Activated CD4-positive, CD25-positive, alpha-beta regulatory T cell (primary cell): ENCODE measurements around the gene KAZN.

Experiments used
- DNase-seq, 4 experiments: peaks; one replicate each; lab custom pipeline; 2025; lab: John Stamatoyannopoulos, UW

Gene KAZN

GRCh38 chr1:14887044-14887566, 288.6 kb downstream of the KAZN start:
- DNase-seq, result no peak

- no peak for DNase-seq
These were observed 289.4 kb downstream of the KAZN start for GRCh38 chr1:14887764-14888350.

DNA sequence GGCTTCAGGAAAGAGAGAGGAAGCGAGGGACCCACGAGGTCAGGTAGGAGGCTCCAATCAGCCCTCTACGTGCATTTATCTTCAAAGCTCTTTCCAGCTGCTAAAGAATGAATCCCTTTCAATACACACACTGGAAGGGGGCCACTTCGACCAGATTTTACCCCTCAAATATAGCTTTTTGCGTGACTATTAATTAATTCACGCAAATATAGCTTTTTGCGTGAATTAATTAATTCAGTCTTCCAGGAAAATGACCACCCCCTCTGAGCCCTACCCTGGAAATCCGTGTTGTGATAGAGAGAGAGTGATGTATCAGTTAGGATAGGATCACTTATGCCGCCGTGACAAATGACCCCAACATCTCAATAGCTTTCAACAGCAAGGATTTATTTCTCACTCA, 289.9 kb downstream of the KAZN start:
- DNase-seq, result no peak

DNA sequence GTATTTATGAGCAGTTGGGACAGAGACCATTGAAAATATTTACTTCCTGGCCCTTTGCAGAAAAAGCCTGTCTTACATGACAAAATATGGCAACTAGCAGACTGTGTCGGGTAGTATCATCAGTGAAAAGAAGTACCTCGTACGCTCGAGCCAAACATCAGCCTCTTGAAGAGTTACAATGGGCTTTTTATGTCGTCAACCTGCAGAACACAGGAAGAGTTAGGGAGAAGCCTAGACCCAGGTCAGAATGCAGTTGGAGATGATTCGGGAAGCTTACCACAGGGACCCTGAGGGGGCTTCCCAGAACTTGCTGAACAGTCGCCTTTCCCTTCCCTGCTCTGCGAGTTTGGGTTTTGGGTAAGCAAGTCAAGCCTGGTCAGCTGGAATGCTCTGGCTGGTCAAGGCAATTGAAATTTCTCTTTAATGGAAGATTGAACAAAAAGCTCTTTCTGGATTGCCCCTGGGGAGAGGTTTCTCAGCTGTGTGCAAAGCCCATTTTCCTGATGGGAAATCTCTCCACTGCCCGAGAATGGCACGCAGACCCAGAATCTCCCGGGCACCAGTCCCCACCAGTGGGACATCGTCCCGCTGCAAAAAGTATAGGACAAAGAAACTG, 291.4 kb downstream of the KAZN start:
- DNase-seq, result no peak

GRCh38 chr1:14891991-14892390, 293.5 kb downstream of the KAZN start:
- no peak for DNase-seq

GRCh38 chr1:14894811-14895560, 296.5 kb downstream of the KAZN start:
- no peak for DNase-seq

GRCh38 chr1:14895727-14896126, 297.2 kb downstream of the KAZN start:
- DNase-seq, result no peak

DNA sequence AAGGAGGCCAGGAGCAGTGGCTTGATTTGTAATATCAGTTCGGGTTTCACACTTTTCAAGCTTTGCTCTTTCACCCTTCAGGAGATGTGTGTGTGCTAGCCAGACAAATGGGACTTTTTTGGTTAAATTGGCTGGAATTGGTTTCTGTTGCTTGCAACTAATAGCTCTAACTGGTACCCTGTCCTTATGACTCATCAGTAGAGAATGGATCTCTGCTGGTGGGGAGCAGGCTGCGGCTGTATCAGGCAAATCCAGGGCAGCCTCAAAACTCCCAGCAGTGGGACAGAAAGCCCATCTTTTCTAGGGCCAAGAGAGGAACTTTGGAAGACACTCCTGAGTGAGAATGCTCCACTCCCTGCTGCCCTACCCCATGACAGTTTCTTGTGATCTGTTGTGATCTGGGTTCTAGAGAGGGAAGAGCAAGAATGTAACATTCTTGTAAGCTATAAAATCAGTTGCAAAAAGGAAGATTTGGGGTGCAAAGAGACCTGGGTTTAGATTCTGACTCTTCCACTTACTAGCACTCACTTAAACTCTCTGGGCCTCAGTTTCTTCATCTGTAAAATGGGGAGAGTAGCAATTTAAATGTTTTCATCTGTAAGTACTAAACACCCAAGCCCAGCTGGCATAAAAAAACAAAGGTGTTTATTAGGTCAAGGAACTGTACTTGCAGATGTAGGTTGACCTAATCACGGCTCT, 298.0 kb downstream of the KAZN start:
- DNase-seq, result no peak

DNA sequence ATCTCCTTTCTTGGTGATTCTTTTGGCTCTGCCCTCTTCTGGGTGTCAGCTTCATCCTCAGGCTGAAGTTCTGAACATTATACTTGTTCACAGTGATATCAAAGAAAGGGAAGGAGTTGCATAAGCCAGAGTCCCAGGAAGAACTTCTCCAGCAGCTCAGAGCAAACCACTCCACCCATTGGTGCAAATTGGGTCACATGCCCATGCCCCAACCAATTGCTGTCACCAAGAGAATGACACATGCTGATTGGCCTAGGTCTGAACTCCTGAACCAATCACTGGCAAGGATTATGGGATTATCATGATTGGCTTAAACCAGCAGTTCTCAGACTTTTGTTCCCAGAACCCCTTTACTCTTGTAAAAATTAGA, 298.6 kb downstream of the KAZN start:
- DNase-seq, result no peak

DNA sequence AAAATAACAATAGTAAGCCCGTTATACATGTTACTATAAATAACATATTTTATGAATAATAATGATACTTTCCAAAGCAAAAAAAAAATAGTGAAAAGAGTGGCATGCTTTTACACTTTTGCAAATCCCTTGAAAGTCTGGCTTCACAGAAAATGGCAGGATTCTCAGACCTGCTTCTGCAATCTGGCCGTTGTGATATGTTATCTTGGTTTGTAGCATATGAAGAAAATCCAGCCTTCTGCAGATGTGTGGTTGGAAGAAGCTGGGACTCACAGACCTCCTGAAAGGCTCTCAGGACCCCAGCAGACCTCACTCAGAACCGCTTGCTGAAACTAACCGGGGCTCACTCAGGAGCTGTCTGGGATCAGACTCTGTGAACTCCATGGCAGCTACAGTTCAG, 299.1 kb downstream of the KAZN start:
- no peak for DNase-seq

DNA sequence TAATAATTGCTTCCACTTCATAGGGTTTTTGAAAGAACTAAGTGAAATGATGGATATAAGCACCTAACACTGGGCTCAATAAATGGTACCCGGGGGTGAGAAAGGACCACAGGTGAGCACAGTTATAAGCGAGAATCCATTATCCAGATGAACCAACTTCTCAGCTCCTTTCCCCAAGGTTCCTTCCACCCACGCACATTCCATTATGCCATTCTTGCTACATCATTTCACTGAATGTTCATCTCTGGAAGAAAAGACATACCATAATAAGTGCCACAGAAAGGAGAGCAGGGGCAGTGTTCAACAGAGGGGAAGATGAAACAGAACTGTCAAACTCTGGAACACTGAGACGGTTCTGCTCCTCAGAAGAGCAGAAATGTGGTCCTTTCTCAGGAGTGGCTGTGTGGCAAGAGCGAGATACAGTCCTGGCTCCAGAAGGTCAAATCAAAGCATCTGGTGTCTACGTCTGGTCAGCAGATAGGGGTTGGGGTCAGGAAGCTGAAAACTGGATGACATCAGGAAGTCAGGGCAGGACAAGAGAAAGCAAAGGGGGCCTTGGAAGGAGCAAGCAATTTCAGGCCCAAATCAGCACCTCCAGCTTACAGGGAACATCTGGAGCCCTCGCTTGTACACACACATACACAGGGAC, 299.6 kb downstream of the KAZN start:
- no peak for DNase-seq

- no peak for DNase-seq
These were observed 301.2 kb downstream of the KAZN start for GRCh38 chr1:14899686-14900085.

GRCh38 chr1:14901371-14901954, 303.0 kb downstream of the KAZN start:
- no peak for DNase-seq

DNA sequence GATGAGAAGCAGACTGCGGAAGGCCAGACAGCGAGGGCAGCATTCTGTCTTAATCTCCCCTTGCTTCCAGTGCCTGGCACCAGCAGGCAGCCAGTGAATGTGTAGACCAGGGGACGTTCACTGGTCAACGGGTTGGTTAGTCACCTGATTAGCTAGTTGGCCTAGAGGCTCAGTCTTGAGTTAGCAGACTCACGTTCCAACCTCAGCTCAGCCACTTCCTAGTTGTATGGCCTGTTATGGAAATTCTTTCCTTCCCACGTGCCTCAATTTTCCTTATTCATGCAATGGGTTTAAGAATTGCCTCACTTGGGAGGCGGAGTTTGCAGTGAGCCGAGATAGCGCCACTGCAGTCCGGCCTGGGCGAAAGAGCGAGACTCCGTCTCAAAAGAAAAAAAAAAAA, 305.4 kb downstream of the KAZN start:
- DNase-seq, result no peak

DNA sequence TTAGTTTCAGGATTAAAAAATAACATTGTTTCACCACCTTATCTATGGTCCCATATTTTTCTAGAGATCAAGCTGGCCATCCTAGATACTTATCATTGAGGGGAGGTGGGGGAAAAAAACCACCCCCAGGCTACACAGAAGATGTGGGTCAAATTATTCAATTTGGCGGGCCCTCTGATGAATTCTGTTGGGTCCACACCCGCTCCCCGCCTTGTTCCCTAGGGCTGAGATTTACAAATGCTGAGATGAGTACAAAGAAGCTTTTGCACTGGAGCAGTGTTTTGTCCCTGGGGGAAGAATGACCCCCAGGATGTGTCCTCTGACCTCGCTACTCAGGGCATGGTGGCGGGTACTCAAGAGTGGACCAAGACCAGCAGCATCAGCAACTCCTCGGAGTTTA, 308.2 kb downstream of the KAZN start:
- DNase-seq, result no peak

DNA sequence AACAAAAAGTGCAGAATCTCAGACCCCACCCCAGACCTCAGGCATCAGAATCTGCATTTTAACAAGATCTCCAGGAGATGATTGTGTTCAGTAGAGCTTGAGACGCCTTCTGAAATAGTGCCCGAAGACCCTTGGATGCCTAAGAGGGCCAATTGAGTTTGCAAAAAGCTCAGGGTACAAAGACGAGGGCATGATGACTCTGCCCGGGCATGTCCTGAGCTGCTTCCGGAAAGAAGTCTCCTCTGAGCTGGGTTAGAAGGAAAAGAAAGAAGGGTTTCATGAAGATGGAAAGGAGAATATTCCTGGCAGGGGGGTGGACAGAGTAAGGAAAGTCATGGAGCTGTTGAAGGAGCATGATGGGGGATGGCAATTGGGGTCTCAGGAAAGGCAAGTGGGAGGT, 308.9 kb downstream of the KAZN start:
- DNase-seq, result no peak

GRCh38 chr1:14909273-14909672, 310.8 kb downstream of the KAZN start:
- no peak for DNase-seq

DNA sequence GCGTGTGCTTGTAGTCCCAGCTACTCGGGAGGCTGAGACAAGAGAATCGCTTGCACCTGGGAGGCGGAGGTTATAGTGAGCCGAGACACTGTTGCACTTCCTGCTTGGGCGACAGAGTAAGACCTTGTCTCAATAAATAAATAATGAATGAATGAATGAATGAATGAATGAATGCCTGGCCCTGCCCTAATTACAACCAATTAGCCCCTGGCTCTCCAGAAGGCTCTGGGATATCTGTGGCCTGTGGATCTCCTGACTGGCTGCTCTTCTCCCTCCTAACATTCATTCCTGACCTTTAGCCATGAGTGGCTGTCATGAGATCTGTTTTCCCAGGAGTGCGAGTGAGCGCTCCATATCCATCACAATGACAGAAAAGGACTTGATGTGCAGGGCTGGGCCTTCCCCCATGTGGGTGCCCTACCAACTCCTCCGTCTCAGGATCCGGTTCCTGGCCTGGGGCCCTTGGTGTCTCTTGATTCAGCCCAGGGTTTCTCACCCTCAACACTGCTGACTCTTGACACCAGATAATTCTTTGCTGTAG, 311.5 kb downstream of the KAZN start:
- DNase-seq, result no peak

DNA sequence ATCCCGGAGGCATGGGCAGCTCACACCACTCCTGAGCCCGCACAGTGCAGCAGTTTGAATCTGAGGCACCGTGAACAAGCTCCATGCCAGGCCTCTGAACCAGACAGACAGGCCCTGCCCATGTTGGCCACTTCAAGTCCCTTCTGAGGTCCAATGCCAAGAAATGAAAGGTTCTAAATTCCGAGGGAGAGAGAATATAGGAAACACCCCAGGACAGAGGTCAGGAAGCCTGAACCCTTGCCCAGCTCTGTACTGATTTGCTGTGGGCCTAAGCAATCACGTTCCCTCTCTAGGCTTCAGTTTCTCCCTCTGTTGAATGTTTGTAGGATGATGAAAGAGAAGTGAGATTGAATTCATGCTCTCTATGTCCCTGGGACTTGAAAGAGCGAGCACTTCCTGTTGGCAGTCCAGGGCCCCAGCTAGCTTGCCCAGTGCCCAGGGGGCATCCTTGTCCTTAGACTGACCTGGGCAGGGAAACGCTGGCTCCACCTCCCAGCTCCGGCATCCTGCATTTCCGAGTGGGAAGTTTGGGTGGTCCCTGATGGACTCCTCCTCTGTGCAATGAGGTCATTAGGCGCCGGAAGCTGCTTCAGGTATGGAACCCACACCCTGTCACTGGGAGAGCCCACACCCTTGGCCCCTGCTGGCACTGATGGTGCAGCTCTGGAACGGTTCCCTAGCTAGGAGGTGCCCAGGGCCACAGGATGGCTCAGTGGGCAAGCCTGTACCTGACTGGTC, 312.7 kb downstream of the KAZN start:
- no peak for DNase-seq

GRCh38 chr1:14912839-14913481, 314.5 kb downstream of the KAZN start:
- no peak for DNase-seq
